GM12878 (cell line): ENCODE data around the gene GYPC.

ENCODE experiments used
- CTCF ChIP-seq, 3 experiments: IDR thresholded peaks in 2 of 3; conservative IDR thresholded peaks in 1 of 3; 2 replicates each; pipeline ENCODE4 v1.5.1; 2011; ENCODE audit warnings: low read depth in 3 of 3, low read length in 3 of 3, mild to moderate bottlenecking in 3 of 3, control low read depth in 2 of 3, moderate library complexity in 2 of 3, inconsistent platforms in 1 of 3, mixed read lengths in 1 of 3; ENCODE audit not compliant: control insufficient read depth in 2 of 3, insufficient read depth in 1 of 3; ENCODE audit errors: extremely low read depth in 1 of 3
- EZH2 ChIP-seq: IDR thresholded peaks from 2 replicates; pipeline ENCODE4 v1.6.1; 2012; ENCODE audit warnings: low read depth, mild to moderate bottlenecking, control low read depth, inconsistent platforms, low read length, borderline replicate concordance; ENCODE audit not compliant: control insufficient read depth
- SUZ12 ChIP-seq: fragments of 200-600 bp; sonication (generic); IDR thresholded peaks from one replicate; pipeline ENCODE4 v1.6.1; 2018; ENCODE audit warnings: antibody characterized with exemption, mild to moderate bottlenecking; ENCODE audit not compliant: unreplicated experiment
- ZBTB4 ChIP-seq: fragments of 450-650 bp; formaldehyde crosslinking; IDR thresholded peaks from 2 replicates; pipeline ENCODE4 v1.4.0; 2022; ENCODE audit warnings: mild to moderate bottlenecking, moderate library complexity

GRCh38 chr2:126614524-126615227 lies 41.3 kb upstream of the GYPC start:
- TF ChIP-seq SUZ12 (no peak), CTCF (IDR thresholded peaks at IDR 0.05 in 2 of 3, conservative IDR thresholded peaks at IDR 0.05 in 1 of 3; ENCODE audit: control insufficient read depth in 2 of 3, extremely low read depth in 1 of 3, insufficient read depth in 1 of 3, low read depth in 3 of 3, low read length in 3 of 3) (no peak), ZBTB4 (CRISPR knock-in tag) (no peak), EZH2 (no peak)
